OCI-LY7 (cell line): ENCODE measurements around the gene C1orf35. TPM values are rescaled to one million over a fixed set of nuclear protein-coding genes. Genes with fewer than 3 reads are reported as not detected.

Experiments used
- BruUV-seq: library from RNA; stranded (reverse); fragments of 400-500 nt; replicated peaks from 2 replicates; lab custom pipeline; 2021; lab: Mats Ljungman, UMichigan
- CTCF ChIA-PET: fragments of 300-600 bp; sonication (Branson Sonifier 250); formaldehyde crosslinking; loops from one replicate; lab custom pipeline; 2022; ENCODE audit warnings: antibody characterized with exemption; ENCODE audit not compliant: unreplicated experiment; lab: Charles Lee
- POLR2A ChIA-PET: fragments of 300-600 bp; sonication (Branson Sonifier 250); formaldehyde crosslinking; loops from one replicate; lab custom pipeline; 2022; ENCODE audit warnings: antibody characterized with exemption; lab: Charles Lee
- DNase-seq: peaks from one replicate; pipeline ENCODE4 v3.0.0-alpha.2; 2015; ENCODE audit warnings: low spot score
- H2AFZ ChIP-seq: fragments of 200-600 bp; sonication (generic), shearing (Covaris generic); 2 replicates; pipeline ENCODE4 v1.6.1; 2014; ENCODE audit warnings: mild to moderate bottlenecking, antibody characterized with exemption, low read length, moderate library complexity
- H3K27ac ChIP-seq: fragments of 200-600 bp; sonication (generic); 2 replicates; pipeline ENCODE4 v1.5.1; 2014; ENCODE audit warnings: mixed run types, low read depth, mild to moderate bottlenecking, moderate library complexity, low read length, inconsistent platforms; ENCODE audit not compliant: poor library complexity, severe bottlenecking
- H3K36me3 ChIP-seq: fragments of 200-600 bp; sonication (generic); 2 replicates; pipeline ENCODE4 v1.6.1; 2014; ENCODE audit warnings: mild to moderate bottlenecking, antibody characterized with exemption, low read length, moderate library complexity, mixed read lengths; ENCODE audit not compliant: insufficient read depth
- H3K4me1 ChIP-seq: fragments of 200-600 bp; sonication (generic); 2 replicates; pipeline ENCODE4 v1.5.1; 2014; ENCODE audit warnings: mild to moderate bottlenecking, low read length; ENCODE audit not compliant: insufficient read depth, poor library complexity, severe bottlenecking
- H3K4me2 ChIP-seq: fragments of 200-600 bp; sonication (generic); 2 replicates; pipeline ENCODE4 v1.6.1; 2014; ENCODE audit warnings: mild to moderate bottlenecking, low read length
- H3K4me3 ChIP-seq: fragments of 200-600 bp; sonication (generic); 2 replicates; pipeline ENCODE4 v1.5.1; 2014; ENCODE audit warnings: mild to moderate bottlenecking, low read depth, low read length; ENCODE audit not compliant: poor library complexity, severe bottlenecking
- H3K79me2 ChIP-seq: fragments of 200-600 bp; sonication (generic); 2 replicates; pipeline ENCODE4 v1.6.1; 2016; ENCODE audit warnings: low read depth, mild to moderate bottlenecking, low read length, moderate library complexity, mixed read lengths; ENCODE audit not compliant: insufficient read depth
- H3K9me2 ChIP-seq: fragments of 200-600 bp; sonication (generic); 2 replicates; pipeline ENCODE4 v1.6.1; 2016; ENCODE audit warnings: mild to moderate bottlenecking, low read length, mixed read lengths; ENCODE audit not compliant: insufficient read depth
- H3K9me3 ChIP-seq: fragments of 200-600 bp; sonication (generic); 2 replicates; pipeline ENCODE4 v1.6.1; 2014; ENCODE audit warnings: mild to moderate bottlenecking, mixed run types, low read length, mixed read lengths
- H4K20me1 ChIP-seq: fragments of 200-600 bp; sonication (generic); 2 replicates; pipeline ENCODE4 v1.6.1; 2014; ENCODE audit warnings: mild to moderate bottlenecking, antibody characterized with exemption, low read length, moderate library complexity, mixed read lengths; ENCODE audit not compliant: insufficient read depth
- CTCF ChIP-seq: fragments of 200-600 bp; sonication (generic); conservative IDR thresholded peaks from 2 replicates; pipeline ENCODE4 v1.5.1; 2014; ENCODE audit warnings: mild to moderate bottlenecking, antibody characterized with exemption, low read length, moderate library complexity, mixed read lengths
- EZH2phosphoT487 ChIP-seq: fragments of 200-600 bp; sonication (generic); IDR thresholded peaks from 2 replicates; pipeline ENCODE4 v1.6.1; 2018; ENCODE audit warnings: low read depth, borderline replicate concordance, mild to moderate bottlenecking, mixed run types, antibody characterized with exemption, low read length, moderate library complexity, mixed read lengths
- intact Hi-C: fragments of 100-400 bp; cut with micrococcal nuclease; formaldehyde crosslinking; loops from one replicate; pipeline ENCODE4 v1.10.0; 2022; ENCODE audit not compliant: unreplicated experiment
- total RNA-seq, 2 experiments: library from RNA; depleted of rRNA in 1 of 2; stranded (reverse); fragments of >200 nt in 1 of 2; shearing (Covaris generic) in 1 of 2; gene quantifications; 2 replicates each; pipeline ENCODE4 v1.2.3, GENCODE V29; 2014 to 2022

Gene C1orf35
- total RNA-seq, 2 experiments from 2014 or later = 30.7 to 33.3 TPM

- ChIA-PET CTCF (no interaction called here), POLR2A (no interaction called here)
- no peak overlapping the region for H3K4me2 ChIP-seq
- no peak overlapping the region for H2AFZ ChIP-seq
- no peaks in the 10 kb centered on the region for H3K9me3 ChIP-seq
- BruUV-seq = no TSS peak
- no peak overlapping the region for H3K4me3 ChIP-seq
- H3K27ac ChIP-seq = no peak overlapping the region
- H3K79me2 ChIP-seq = peaks cover 10% of the 10 kb centered on the region; the same call in 1 of the 2 replicates
- no peaks in the 10 kb centered on the region for H3K4me1 ChIP-seq
- intact Hi-C loops = no loop called here
- H4K20me1 ChIP-seq = no peaks in the 10 kb centered on the region; the same call in 1 of the 2 replicates
- H3K9me2 ChIP-seq = no peaks in the 10 kb centered on the region
- peaks cover 5% of the 10 kb centered on the region; the same call in 1 of the 2 replicates for H3K36me3 ChIP-seq
- TF ChIP-seq CTCF (no peak), EZH2phosphoT487 (no peak)
- no peak for DNase-seq
Measured at GRCh38 chr1:228075801-228076271, 27.3 kb downstream of the C1orf35 start.

DNA sequence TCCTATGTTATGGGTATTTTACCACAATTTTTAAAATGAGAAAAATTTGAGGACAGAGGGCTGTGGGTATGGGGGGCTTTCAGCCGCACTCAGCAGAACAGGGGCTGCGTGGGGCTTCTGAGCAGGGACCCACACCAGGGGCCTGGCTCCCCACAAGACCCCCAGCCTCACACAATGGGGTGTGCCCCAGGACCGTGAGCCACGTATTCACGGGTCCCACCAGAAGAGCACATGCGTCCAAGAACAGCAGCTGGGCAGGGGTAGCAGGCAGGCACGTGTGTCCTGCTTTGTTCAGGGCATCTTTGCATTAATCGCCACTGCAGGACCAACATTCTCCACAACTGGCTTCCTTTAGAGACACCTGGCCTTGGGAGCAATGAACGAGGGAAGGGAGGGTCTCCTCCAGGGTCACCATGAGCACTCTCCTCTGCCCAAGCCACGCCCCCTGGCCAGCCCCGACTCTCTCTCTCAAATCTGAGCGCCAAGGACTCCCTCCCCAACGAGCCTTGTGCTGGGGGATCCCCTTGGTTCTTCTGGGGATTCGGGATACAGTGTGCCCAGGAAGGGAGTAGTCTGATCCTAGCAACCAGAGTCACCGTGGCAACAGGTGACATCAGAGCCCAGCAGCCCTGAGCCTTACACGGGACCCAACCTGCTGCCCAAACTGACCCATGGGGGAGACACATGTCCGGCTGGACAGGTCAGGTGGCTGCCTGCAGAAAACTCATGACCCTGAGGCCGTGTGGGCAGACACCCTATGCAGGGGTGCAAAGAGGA, 28.0 kb downstream of the C1orf35 start:
- Histone ChIP-seq H2AFZ (no peak overlapping the region), H3K36me3 (peaks cover 5% of the 10 kb centered on the region; the same call in 1 of the 2 replicates), H3K79me2 (peaks cover 3% of the 10 kb centered on the region; the same call in 1 of the 2 replicates), H3K4me2 (no peak overlapping the region), H3K9me2 (no peaks in the 10 kb centered on the region), H3K9me3 (no peaks in the 10 kb centered on the region), H4K20me1 (no peaks in the 10 kb centered on the region; the same call in 1 of the 2 replicates), H3K4me1 (no peaks in the 10 kb centered on the region), H3K4me3 (no peak overlapping the region), H3K27ac (no peak overlapping the region)
- no TSS peak for BruUV-seq
- intact Hi-C loops = loop anchor here (1.0 kb wide), 1 partner anchor 73 kb away; no protein-coding TSS in a partner anchor
- no peak for DNase-seq
- ChIA-PET CTCF (no interaction called here), POLR2A (interaction anchor here (0.7 kb wide), 1 partner anchor 331 kb away, joined by 3 read pairs; no protein-coding TSS in a partner anchor)
- TF ChIP-seq EZH2phosphoT487 (no peak), CTCF (no peak)
